Measurements from ENCODE around the gene RBBP8.

GRCh38 chr18:22974001-22974400 lies 40.9 kb downstream of the RBBP8 start:
- TF ChIP-seq JUND (IDR thresholded peaks at IDR 0.05; ENCODE audit: low read depth, low read length) (no peak), EZH2 (IDR thresholded peaks at IDR 0.05; ENCODE audit: borderline replicate concordance, control insufficient read depth, low read depth, low read length) (no peak), CTCF (IDR thresholded peaks at IDR 0.05 in 2 of 3, conservative IDR thresholded peaks at IDR 0.05 in 1 of 3; ENCODE audit: control insufficient read depth in 2 of 3, extremely low read depth in 1 of 3, insufficient read depth in 1 of 3, low read depth in 3 of 3, low read length in 3 of 3) (no peak), E2F4 (IDR thresholded peaks at IDR 0.05; ENCODE audit: low read depth, low read length) (no peak), RAD21 (IDR thresholded peaks at IDR 0.05; ENCODE audit: insufficient read depth, low read depth, low read length) (no peak), EP300 (IDR thresholded peaks at IDR 0.05; ENCODE audit: borderline replicate concordance in 1 of 2, control insufficient read depth in 1 of 2, low read depth in 2 of 2, low read length in 2 of 2) (no peak), REST (IDR thresholded peaks at IDR 0.05; ENCODE audit: low read depth, low read length) (no peak), NFIC (IDR thresholded peaks at IDR 0.05; ENCODE audit: low read depth, low read length) (no peak), CBX3 (IDR thresholded peaks at IDR 0.05; ENCODE audit: borderline replicate concordance, low read depth) (no peak), SIN3A (IDR thresholded peaks at IDR 0.05; ENCODE audit: low read depth, low read length) (no peak), SPI1 (IDR thresholded peaks at IDR 0.05; ENCODE audit: borderline replicate concordance, insufficient read depth, low read depth, low read length) (no peak)
